Keratinocyte (primary cell): ENCODE results near the gene PDIA3.

Experiments used
- EZH2 ChIP-seq: IDR thresholded peaks from one replicate; pipeline ENCODE4 v1.6.1; 2012; ENCODE audit warnings: inconsistent platforms, mild to moderate bottlenecking, low read length, moderate library complexity
- TF ChIP-seq, protein P1 (sequence below), 3 experiments: IDR thresholded peaks in 1 of 3; conservative IDR thresholded peaks in 1 of 3; optimal IDR thresholded peaks in 1 of 3; 2 replicates in 2 of 3; 3 replicates in 1 of 3; pipeline versions ENCODE3 to v1.5.1; 2011; ENCODE audit warnings: low read length in 3 of 3, mild to moderate bottlenecking in 3 of 3, moderate library complexity in 2 of 3, control low read depth in 1 of 3, inconsistent platforms in 1 of 3; ENCODE audit not compliant: insufficient read depth in 2 of 3; ENCODE audit errors: extremely low read depth in 1 of 3

DNA sequence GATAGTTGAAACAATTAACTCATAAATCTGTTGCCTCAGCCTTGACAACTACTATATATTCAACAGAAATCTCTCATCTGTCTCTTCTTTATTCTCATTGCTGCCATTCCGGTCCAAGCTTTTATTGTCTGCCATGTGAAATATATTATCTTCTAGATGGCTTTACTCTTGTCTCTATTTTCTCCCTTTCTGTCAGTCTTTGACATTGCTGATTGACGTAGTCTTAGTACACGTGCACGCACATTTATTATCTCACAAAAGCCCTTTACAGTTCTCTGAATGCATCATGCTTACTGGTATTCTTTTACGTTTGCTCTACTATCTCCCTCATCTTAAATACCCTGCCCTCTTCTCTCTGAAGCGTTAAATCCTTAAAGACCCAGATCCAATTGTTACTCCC lies 5.6 kb downstream of the PDIA3 start:
- TF ChIP-seq, protein P1, sequence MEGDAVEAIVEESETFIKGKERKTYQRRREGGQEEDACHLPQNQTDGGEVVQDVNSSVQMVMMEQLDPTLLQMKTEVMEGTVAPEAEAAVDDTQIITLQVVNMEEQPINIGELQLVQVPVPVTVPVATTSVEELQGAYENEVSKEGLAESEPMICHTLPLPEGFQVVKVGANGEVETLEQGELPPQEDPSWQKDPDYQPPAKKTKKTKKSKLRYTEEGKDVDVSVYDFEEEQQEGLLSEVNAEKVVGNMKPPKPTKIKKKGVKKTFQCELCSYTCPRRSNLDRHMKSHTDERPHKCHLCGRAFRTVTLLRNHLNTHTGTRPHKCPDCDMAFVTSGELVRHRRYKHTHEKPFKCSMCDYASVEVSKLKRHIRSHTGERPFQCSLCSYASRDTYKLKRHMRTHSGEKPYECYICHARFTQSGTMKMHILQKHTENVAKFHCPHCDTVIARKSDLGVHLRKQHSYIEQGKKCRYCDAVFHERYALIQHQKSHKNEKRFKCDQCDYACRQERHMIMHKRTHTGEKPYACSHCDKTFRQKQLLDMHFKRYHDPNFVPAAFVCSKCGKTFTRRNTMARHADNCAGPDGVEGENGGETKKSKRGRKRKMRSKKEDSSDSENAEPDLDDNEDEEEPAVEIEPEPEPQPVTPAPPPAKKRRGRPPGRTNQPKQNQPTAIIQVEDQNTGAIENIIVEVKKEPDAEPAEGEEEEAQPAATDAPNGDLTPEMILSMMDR (optimal IDR thresholded peaks at IDR 0.05 in 1 of 3, IDR thresholded peaks at IDR 0.05 in 1 of 3, conservative IDR thresholded peaks at IDR 0.05 in 1 of 3; ENCODE audit: extremely low read depth in 1 of 3, insufficient read depth in 2 of 3, low read length in 3 of 3) = no peak
- no peak for TF ChIP-seq EZH2
